IPS-15b (cell line): ENCODE results near the gene MFNG.
"Not testable (repeated sequence)": the region's sequence is repeated elsewhere in the genome, so short reads cannot be mapped to it uniquely, and the experiment has no call there.

Experiments used
- H3K27me3 ChIP-seq: one replicate; pipeline ENCODE4 v1.6.1; 2013; ENCODE audit warnings: low read length; ENCODE audit not compliant: control insufficient read depth, insufficient read depth
- H3K36me3 ChIP-seq: one replicate; pipeline ENCODE4 v1.6.1; 2013; ENCODE audit warnings: low read length; ENCODE audit not compliant: control insufficient read depth, insufficient read depth
- H3K4me1 ChIP-seq: one replicate; pipeline ENCODE4 v1.6.1; 2013; ENCODE audit warnings: mild to moderate bottlenecking, low read length; ENCODE audit not compliant: control insufficient read depth, insufficient read depth
- H3K4me3 ChIP-seq: one replicate; pipeline ENCODE4 v1.5.1; 2013; ENCODE audit warnings: low read depth, low read length
- H3K9ac ChIP-seq: one replicate; pipeline ENCODE4 v1.6.1; 2013; ENCODE audit warnings: low read depth, mild to moderate bottlenecking, low read length
- H3K9me3 ChIP-seq: one replicate; pipeline ENCODE4 v1.6.1; 2013; ENCODE audit warnings: mild to moderate bottlenecking, low read length; ENCODE audit not compliant: control insufficient read depth, insufficient read depth

MFNG gene

GRCh38 chr22:37486224-37486845, at the start of gene MFNG:
Gene MFNG, minus strand, starts transcription at chr22:37486384. Its CDS starts 207 bp downstream, at chr22:37486177.
- Histone ChIP-seq H3K9ac (no peak within 1 kb of the TSS), H3K36me3 (peaks cover 4% of the 10 kb centered on the region), H3K4me3 (peak within 1 kb of the TSS; percentile 45), H3K9me3 (no peaks in the 10 kb centered on the region), H3K27me3 (no peaks in the 10 kb centered on the region), H3K4me1 (peaks cover 4% of the 10 kb centered on the region)

- Histone ChIP-seq H3K27me3 (no peaks in the 10 kb centered on the region), H3K9ac (no peak overlapping the region), H3K36me3 (no peaks in the 10 kb centered on the region), H3K4me3 (no peak overlapping the region), H3K4me1 (peaks cover 2% of the 10 kb centered on the region), H3K9me3 (no peaks in the 10 kb centered on the region)
Observed at GRCh38 chr22:37535159-37535558, 49.0 kb upstream of the MFNG start.

GRCh38 chr22:37534445-37534844, 48.3 kb upstream of the MFNG start:
- Histone ChIP-seq H3K9me3 (no peaks in the 10 kb centered on the region), H3K36me3 (no peaks in the 10 kb centered on the region), H3K9ac (no peak overlapping the region), H3K4me1 (peaks cover 2% of the 10 kb centered on the region), H3K27me3 (no peaks in the 10 kb centered on the region), H3K4me3 (no peak overlapping the region)

GRCh38 chr22:37533995-37534394, 47.8 kb upstream of the MFNG start:
- Histone ChIP-seq H3K4me1 (peaks cover 2% of the 10 kb centered on the region), H3K27me3 (no peaks in the 10 kb centered on the region), H3K4me3 (no peak overlapping the region), H3K9me3 (no peaks in the 10 kb centered on the region), H3K9ac (no peak overlapping the region), H3K36me3 (no peaks in the 10 kb centered on the region)

- H3K4me1 ChIP-seq = no peaks in the 10 kb centered on the region
Observed at GRCh38 chr22:37529652-37530345, 43.6 kb upstream of the MFNG start.

GRCh38 chr22:37527952-37528351, 41.8 kb upstream of the MFNG start:
- not testable (repeated sequence) for H3K27me3 ChIP-seq, H3K4me1 ChIP-seq, H3K9me3 ChIP-seq, H3K36me3 ChIP-seq, H3K9ac ChIP-seq, H3K4me3 ChIP-seq

More at GRCh38 chr22:37529652-37530345, 43.6 kb upstream of the MFNG start:
- Histone ChIP-seq H3K36me3 (no peaks in the 10 kb centered on the region), H3K4me3 (no peak overlapping the region), H3K27me3 (no peaks in the 10 kb centered on the region), H3K9ac (no peak overlapping the region), H3K9me3 (no peaks in the 10 kb centered on the region)

GRCh38 chr22:37527081-37527752, 41.0 kb upstream of the MFNG start:
- not testable (repeated sequence) for H3K27me3 ChIP-seq, H3K36me3 ChIP-seq, H3K4me3 ChIP-seq, H3K9ac ChIP-seq, H3K9me3 ChIP-seq, H3K4me1 ChIP-seq

GRCh38 chr22:37526376-37526775, 40.2 kb upstream of the MFNG start:
- Histone ChIP-seq H3K36me3 (no peaks in the 10 kb centered on the region), H3K9me3 (no peaks in the 10 kb centered on the region), H3K27me3 (peaks cover 5% of the 10 kb centered on the region), H3K4me3 (no peak overlapping the region), H3K4me1 (no peaks in the 10 kb centered on the region), H3K9ac (no peak overlapping the region)

- Histone ChIP-seq H3K4me1 (no peaks in the 10 kb centered on the region), H3K9me3 (no peaks in the 10 kb centered on the region), H3K27me3 (peaks cover 5% of the 10 kb centered on the region), H3K36me3 (no peaks in the 10 kb centered on the region), H3K9ac (no peak overlapping the region), H3K4me3 (no peak overlapping the region)
Observed at GRCh38 chr22:37525746-37526350, 39.7 kb upstream of the MFNG start.

- Histone ChIP-seq H3K27me3 (peaks cover 5% of the 10 kb centered on the region), H3K9ac (no peak overlapping the region), H3K36me3 (no peaks in the 10 kb centered on the region), H3K4me1 (no peaks in the 10 kb centered on the region), H3K4me3 (no peak overlapping the region), H3K9me3 (no peaks in the 10 kb centered on the region)
Observed at GRCh38 chr22:37525073-37525745, 39.0 kb upstream of the MFNG start.

GRCh38 chr22:37522482-37522881, 36.3 kb upstream of the MFNG start:
- Histone ChIP-seq H3K27me3 (peaks cover 23% of the 10 kb centered on the region), H3K4me3 (no peak overlapping the region), H3K4me1 (peaks cover 5% of the 10 kb centered on the region), H3K9me3 (no peaks in the 10 kb centered on the region), H3K36me3 (no peaks in the 10 kb centered on the region), H3K9ac (no peak overlapping the region)
